ENCODE measurements around the gene NR5A2.

DNA sequence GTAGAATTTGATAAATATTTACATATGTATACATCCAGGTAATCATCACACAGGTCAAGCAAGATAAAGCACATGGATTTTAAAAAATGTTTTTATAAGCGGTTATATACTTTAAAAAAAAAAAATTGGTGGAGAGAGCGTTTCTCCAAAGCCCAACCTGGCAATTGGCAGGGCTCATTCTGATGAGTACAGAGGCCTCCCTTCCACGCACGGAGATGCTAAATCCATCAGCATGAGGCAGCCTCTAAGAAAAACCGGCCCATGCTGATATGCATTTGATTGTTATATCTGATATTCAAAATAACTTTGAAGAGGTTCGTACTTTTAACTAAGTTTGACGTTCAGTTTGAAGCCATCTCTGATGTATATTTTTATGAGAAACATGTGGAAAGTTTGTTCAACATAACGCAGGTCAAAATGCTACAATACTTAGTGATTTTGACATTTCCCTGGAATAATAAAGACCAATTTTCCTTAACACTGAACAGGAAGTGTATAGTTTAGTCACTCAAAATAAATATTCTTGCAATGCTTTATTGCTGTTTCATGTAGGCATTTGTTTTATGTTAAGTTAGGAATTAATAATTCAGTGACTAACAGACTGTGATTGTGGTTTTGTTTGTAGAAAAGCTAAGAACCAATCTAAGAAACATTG, 151.7 kb downstream of the NR5A2 start:
- TF ChIP-seq, protein P1, sequence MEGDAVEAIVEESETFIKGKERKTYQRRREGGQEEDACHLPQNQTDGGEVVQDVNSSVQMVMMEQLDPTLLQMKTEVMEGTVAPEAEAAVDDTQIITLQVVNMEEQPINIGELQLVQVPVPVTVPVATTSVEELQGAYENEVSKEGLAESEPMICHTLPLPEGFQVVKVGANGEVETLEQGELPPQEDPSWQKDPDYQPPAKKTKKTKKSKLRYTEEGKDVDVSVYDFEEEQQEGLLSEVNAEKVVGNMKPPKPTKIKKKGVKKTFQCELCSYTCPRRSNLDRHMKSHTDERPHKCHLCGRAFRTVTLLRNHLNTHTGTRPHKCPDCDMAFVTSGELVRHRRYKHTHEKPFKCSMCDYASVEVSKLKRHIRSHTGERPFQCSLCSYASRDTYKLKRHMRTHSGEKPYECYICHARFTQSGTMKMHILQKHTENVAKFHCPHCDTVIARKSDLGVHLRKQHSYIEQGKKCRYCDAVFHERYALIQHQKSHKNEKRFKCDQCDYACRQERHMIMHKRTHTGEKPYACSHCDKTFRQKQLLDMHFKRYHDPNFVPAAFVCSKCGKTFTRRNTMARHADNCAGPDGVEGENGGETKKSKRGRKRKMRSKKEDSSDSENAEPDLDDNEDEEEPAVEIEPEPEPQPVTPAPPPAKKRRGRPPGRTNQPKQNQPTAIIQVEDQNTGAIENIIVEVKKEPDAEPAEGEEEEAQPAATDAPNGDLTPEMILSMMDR (IDR thresholded peaks at IDR 0.05): no peak
- TF ChIP-seq POLR2AphosphoS5 (IDR thresholded peaks at IDR 0.05) (no peak), POLR2A (IDR thresholded peaks at IDR 0.05) (no peak), EP300 (IDR thresholded peaks at IDR 0.05) (no peak)
